Activated T-helper 1 cell treated with Interleukin-2 at 50 U/mL for 16 hours (primary cell): ENCODE data around the gene F12.
A peak's percentile ranks its signal among the peaks of the same experiment; 100 is the strongest.

Experiments used
- DNase-seq: peaks from one replicate; pipeline ENCODE4 v3.0.0-alpha.2; 2020; ENCODE audit warnings: low read depth

The F12 gene

GRCh38 chr5:177409043-177409801 lies at the start of gene F12:
TSS of gene F12 (minus strand) at chr5:177409564. CDS start at chr5:177409527, 37 bp downstream.
- no peak for DNase-seq

GRCh38 chr5:177458912-177459350 lies 49.6 kb upstream of the F12 start:
- no peak for DNase-seq

DNA sequence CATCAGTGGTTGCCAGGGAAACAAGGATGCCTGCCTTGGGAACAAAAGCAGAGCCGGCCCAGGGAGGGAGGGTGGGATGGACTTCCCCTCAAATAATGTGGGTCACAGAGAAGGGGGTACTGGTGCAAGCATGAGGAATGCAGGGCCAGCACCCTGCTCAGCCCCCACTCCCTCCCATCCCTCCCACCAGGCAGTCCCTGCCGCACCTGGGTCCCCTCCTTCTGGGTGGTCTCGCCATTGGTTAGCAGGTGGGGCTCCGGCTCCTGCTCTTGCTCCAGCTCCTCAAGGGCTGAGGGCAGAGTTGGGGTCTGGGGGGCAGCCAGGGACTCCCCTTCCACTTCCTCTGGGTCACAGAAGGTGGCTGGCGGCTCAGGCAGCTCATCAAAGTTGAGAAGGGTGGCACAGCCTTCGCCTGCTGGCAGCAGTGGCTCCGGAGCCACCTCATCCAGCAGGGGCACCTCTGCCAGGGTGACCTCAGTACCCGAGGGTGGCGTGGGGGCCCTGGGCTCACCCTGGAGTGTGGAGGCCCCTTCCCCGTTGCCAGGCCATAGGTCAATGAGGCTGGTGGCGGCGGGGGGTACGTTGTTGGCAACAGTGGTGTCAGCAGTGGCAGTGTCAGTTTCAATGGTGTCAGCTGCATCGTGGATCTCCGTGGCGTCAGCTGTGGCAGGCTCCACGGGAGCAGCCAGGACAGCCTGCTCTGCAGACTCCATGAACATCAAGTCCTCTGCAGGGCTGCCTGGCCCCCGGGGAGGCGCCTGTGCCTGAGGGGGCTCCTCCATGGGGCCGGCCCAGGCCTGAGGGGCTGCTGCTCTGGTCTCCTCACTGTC lies 48.7 kb upstream of the F12 start:
- DNase-seq, result no peak

GRCh38 chr5:177456976-177457851 lies 47.9 kb upstream of the F12 start:
- DNase-seq, result no peak

DNA sequence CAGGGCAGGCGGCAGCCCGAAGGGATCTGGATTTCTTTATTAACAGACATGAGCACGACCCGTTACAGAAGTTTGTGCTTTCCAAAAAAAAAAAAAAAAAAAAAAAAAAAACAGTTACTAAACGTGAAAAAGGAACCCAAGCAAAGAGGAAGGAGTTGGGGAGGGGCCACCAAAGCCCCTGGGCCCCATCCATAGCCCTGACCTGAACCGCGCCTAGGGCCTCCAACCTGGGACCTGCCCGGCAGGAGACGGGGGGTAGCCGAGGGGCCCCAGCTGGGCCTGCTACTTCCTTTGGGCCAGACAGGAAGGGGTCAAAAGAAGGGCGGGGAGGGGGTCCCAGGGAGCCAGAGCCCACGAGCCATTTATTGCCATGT lies 47.2 kb upstream of the F12 start:
- DNase-seq, result no peak

GRCh38 chr5:177455661-177456590 lies 46.6 kb upstream of the F12 start:
- DNase-seq, result peak; percentile 90

GRCh38 chr5:177455036-177455660 lies 45.8 kb upstream of the F12 start:
- DNase-seq, result peak; percentile 89

GRCh38 chr5:177454397-177455035 lies 45.2 kb upstream of the F12 start:
- DNase-seq, result peak; percentile 91

GRCh38 chr5:177453852-177454396 lies 44.6 kb upstream of the F12 start:
- DNase-seq, result no peak

DNA sequence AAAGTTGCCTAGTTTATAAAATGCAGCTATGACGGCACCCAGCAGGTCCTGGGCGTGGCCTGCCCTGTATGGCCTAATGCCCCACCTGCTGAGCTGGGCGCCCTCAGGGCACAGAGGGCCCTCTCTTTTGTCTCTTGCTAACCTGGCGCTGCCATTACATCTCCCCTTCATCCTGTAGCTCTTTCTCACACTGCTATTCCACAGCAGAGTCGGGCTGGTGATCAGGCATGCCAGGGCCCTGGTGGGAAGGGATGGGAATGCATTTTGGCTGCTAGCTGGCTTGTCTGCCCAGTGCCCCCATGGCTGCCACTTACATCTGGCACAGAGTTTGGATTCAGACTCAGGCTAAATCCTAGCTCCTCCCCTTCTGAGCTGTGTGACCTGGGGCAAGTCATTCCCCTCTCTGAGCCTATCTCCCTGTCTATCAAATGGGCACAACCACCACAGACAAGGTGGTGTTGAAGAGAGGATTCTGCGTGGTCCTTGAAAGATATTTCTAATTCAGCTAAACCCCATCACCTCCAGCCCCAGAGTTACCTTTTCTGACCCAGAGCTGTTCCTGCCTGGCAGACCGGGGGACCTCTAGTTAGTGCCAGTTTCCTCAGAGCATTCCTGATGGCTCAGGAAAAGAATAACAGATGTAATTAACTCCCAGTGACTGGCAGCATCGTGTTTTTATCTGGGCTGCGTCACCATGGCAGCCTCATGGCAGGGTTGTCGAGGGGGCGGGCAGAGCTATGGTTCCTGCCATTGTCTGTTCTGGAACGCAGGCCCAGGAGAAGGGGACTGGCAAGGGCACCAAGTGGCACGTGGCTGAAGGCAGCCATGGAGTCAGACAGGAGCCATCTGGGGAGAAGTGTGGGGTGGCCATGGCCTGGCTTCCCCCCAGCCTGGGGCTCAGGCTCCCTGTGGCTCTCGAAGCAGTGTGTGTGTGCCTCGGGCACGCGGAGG lies 43.6 kb upstream of the F12 start:
- DNase-seq, result no peak

GRCh38 chr5:177450667-177451424 lies 41.5 kb upstream of the F12 start:
- DNase-seq, result no peak

- no peak for DNase-seq
Observed at GRCh38 chr5:177449140-177450061, 40.0 kb upstream of the F12 start.

DNA sequence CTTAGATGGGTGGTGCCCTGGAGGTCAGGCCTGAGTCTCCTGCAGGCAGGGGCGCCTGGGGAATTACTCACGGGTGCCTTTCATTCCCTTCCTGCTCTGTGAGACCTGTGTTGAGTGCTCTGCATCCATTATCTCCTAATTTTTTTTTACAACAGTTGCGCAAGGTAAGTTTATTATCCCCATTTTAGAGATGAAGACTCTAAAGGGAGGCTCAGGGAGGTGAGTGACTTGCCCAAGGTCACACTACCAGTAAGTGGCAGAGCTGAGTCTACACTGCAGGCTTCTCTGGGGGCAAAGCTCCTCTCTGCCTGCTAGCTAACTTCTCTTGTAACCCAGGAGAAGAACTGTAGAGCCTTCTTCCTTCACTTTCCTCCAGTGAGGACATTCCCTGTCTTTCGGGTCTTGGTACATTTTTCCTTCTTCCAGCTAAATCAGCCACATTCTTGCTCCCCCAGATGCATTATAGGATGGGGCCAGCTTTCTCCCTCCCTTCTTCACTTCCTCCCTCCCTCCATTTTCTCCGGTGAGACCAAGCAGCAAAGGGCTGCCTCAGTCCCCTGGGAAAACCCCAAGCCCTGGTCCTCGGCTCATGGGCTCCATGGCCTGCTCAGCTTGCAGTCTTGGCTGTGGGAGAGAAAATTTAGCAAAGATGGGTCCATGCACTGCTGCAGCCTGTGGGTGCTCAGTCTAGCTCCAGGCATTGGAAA lies 39.0 kb upstream of the F12 start:
- no peak for DNase-seq

DNA sequence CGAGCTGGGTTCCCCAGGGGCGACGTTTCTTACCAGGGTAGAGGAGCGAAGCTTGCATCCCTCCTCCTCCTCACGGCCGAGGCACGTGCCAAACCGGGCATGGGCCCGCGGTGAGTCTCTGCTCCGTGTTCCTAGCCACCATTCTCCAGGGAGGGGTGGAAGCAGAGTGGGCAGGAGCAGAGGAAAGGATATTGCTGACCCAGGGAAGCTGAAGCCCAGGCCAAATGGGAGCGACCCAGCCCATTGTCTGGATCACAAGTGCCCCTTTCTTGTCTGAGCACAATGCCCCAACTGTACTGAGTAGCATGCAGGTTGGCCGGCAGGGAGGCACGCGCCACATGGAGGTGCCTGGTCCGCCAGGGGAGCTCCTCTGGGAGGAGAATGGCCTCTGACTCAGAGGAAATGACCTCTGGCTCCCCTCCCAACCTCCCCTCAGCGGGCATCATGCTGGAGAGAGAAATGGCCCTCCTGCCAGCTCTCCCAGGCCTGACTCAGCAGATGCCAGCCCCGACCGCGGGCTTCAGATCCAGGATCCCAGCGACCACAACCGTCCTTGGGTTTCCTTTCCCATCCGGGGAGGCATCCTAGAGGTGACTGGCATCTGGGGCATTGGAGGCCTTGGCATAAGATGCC lies 38.4 kb upstream of the F12 start:
- no peak for DNase-seq

GRCh38 chr5:177447066-177447610 lies 37.8 kb upstream of the F12 start:
- DNase-seq, result peak; percentile 68
